HG02870 (cell line): ENCODE measurements around the gene ZNF221.
A peak's percentile ranks its signal among the peaks of the same experiment; 100 is the strongest.

ENCODE experiments used
- ATAC-seq: cut with Tn5 transposase; IDR thresholded peaks from one replicate; pipeline ENCODE4 v1.9.1; 2021; ENCODE audit warnings: mild to moderate bottlenecking, moderate library complexity; ENCODE audit not compliant: unreplicated experiment

Gene ZNF221

GRCh38 chr19:43956827-43957226 lies 5.8 kb downstream of the ZNF221 start:
- ATAC-seq, result no peak

GRCh38 chr19:43957891-43958290 lies 6.9 kb downstream of the ZNF221 start:
- ATAC-seq, result no peak

GRCh38 chr19:43960411-43960810 lies 9.4 kb downstream of the ZNF221 start:
- no peak for ATAC-seq

GRCh38 chr19:43966079-43966694 lies 15.2 kb downstream of the ZNF221 start:
- ATAC-seq, result no peak

GRCh38 chr19:43976732-43977131 lies 25.7 kb downstream of the ZNF221 start:
- ATAC-seq, result no peak

- ATAC-seq, result peak; percentile 4
Observed at GRCh38 chr19:43983544-43983911, 32.5 kb downstream of the ZNF221 start.

GRCh38 chr19:43983912-43984686 lies 33.1 kb downstream of the ZNF221 start, which contains the start of gene ZNF155:
Gene ZNF155 (plus strand): TSS chr19:43984188. CDS start chr19:43988544, 4,356 bp downstream.
- ATAC-seq, result peak; percentile 75

- ATAC-seq, result no peak
Observed at GRCh38 chr19:43984687-43985000, 33.6 kb downstream of the ZNF221 start.

GRCh38 chr19:43997631-43998290 lies 46.7 kb downstream of the ZNF221 start:
- ATAC-seq, result no peak

- no peak for ATAC-seq
Observed at GRCh38 chr19:44002212-44002565, 51.2 kb downstream of the ZNF221 start.

- peak; percentile 90 for ATAC-seq
Observed at GRCh38 chr19:44002566-44003460, 51.8 kb downstream of the ZNF221 start, which contains the start of gene ZNF230. Gene ZNF230 (plus strand): TSS chr19:44002957. CDS start chr19:44007079, 4,122 bp downstream.

GRCh38 chr19:44003461-44004009 lies 52.5 kb downstream of the ZNF221 start:
- ATAC-seq, result peak; percentile 29

- no peak for ATAC-seq
Observed at GRCh38 chr19:44005973-44006372, 54.9 kb downstream of the ZNF221 start.

- no peak for ATAC-seq
Observed at GRCh38 chr19:44007473-44007872, 56.4 kb downstream of the ZNF221 start.

- ATAC-seq, result no peak
Observed at GRCh38 chr19:44010468-44010867, 59.4 kb downstream of the ZNF221 start.
